Activated CD8-positive, alpha-beta memory T cell treated with anti-CD3 and anti-CD28 coated beads, Interleukin-2, amount 50 U/mL, for 4 hours (primary cell): ENCODE data around the gene ALG9.
"Not testable (repeated sequence)": the region's sequence is repeated elsewhere in the genome, so short reads cannot be mapped to it uniquely, and the experiment has no call there.

Experiments used
- DNase-seq: peaks from one replicate; pipeline ENCODE4 v3.0.0-alpha.2; 2020

ALG9 gene

GRCh38 chr11:111792955-111793500, 78.4 kb downstream of the ALG9 start:
- no peak for DNase-seq

DNA sequence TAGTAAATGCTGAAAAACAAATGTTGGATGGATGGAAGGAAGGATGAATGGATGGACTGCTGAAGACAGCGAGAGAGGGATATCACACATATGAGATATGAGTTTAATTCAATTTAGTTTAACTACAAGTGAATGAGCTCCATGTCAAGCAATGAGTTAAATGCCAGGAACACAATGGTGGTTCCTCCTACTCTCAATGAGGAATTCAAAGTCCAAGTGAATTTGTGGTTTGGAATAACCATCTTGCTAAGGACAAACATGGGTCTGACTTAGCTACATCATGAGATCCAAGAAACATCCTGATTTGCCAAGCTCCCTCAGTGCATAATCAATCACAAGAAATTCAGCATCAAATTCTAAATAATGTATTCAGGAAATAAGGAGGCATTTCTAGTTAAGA, 79.1 kb downstream of the ALG9 start:
- no peak for DNase-seq

DNA sequence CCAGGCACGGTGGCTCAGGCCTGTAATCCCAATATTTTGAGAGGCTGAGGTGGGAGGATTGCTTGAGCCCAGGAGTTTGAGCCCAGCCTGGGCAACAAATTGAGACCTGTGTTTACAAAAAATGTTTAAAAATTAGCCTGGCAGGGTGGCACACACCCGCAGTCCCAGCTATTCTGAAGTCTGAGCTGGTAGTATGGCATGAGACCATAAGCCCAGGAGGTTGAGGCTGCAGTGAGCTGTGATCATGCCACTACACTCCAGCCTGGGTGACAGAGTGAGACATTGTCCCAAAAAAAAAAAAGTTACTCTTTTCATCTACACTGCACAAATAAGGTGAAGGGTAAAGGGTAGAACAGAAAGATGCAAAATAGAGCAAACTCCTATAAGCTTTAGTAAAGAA, 82.9 kb downstream of the ALG9 start:
- no peak for DNase-seq

DNA sequence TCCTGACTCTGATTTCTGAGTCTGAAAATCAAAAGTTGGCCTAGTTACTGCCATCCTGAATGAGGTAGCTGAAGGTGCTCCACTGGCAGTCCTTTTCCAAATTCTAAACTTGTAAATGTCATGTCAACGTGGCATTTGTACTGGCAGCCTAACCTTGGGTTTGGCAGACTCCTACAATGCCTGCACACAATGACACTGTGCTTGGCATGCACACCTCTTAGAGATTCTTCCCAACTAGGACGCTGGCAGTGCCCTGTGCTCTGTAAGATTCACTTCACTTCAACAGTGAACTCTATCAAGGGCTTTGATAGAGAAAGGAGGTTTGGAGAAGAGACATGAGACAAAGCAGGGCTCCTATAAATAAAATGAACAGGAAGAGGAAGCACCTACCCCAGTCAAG, 83.3 kb downstream of the ALG9 start:
- DNase-seq, result no peak

DNA sequence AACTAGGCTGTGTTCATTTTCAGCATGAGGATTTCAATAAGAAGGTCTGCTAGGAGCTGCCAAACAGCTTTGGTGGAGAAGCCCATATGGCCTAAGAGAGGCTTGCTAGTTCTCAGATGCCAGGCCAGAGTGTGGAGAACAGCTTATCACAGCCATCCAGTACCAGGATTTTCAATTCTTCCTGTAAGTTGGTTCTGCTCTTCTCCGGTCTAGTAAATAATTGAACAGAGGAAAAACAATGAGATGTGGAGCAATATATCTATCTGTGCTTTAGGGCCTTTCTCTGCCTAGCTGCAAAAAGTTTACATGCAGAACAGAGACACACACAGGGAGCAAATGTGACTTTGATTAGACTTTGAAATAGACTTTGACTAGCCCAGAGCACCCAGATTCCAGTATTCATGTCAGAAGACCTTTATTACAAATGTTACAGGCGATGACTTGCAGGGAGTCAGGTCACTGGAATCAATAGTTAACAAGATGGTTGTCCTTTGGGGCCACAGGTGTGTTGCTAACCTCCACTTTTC, 85.4 kb downstream of the ALG9 start:
- no peak for DNase-seq

DNA sequence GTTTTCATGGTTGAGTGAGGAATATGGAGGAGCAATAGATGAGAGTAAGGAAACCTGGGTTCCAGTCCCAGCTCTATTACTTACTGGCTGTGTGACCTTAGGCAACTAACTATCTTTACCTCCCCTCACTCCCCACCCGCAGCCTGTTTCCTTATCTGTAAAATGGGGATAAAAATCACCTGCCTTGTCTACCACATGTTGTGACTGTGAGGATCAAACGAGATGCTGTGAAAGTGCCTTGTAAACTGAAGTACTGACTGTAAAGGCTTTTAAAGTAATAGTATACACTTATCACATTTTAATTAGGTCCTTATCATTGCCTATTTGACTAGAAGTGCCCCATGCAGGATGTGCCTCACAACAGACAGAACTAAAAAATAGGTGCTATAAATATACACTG, 86.3 kb downstream of the ALG9 start:
- DNase-seq, result no peak

GRCh38 chr11:111784311-111784710, 87.1 kb downstream of the ALG9 start:
- DNase-seq, result not testable (repeated sequence)

- no peak for DNase-seq
Observed at GRCh38 chr11:111782109-111782741, 89.2 kb downstream of the ALG9 start.

- no peak for DNase-seq
Observed at GRCh38 chr11:111779118-111779517, 92.3 kb downstream of the ALG9 start.

GRCh38 chr11:111778047-111778558, 93.3 kb downstream of the ALG9 start:
- no peak for DNase-seq

DNA sequence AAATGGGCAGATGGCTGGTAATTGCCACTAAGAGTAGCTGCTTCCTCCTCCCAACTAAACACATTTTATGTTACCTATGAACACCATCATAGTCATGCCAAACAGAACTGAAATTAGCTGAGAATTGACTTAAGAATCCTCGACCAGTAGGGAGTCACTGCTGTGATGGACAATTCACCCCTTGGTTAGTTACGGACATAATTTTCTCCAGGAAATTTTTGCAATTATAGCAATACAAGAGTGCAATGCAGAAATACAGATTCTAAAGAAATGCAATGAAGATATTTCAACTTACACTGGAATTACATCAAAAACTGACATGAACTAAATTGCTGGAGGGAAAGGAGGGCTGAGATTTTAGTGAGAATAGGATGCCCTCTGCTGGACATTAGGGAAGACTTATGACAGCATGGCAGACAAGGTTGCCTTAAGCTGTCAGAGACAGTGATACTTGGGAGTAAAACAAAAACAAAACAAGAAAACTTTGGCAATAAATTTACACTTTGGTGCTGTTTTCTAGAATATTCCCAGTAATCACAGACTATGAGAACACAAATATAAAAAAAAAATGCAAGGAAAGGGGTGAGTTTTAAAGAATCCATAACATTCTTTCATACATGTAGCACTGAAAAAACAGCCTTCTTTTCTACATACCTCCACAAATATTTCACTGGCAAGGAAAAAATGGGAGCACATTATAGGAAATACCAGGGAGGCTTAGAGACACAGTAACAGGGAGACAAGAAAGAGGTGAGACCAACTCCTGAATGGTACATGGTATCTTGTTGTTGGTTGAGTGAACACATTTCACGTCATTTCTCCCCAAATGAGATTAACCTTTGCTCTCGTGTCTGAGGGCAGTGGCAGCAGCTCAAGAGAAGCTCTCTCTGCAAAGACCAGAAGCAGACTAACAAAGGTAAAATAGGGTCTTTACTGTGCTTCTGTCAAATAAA, 94.0 kb downstream of the ALG9 start:
- no peak for DNase-seq

- no peak for DNase-seq
Observed at GRCh38 chr11:111776398-111777093, 94.8 kb downstream of the ALG9 start.

GRCh38 chr11:111774955-111775710, 96.2 kb downstream of the ALG9 start:
- DNase-seq, result no peak

GRCh38 chr11:111772535-111772934, 98.8 kb downstream of the ALG9 start:
- no peak for DNase-seq

- not testable (repeated sequence) for DNase-seq
Observed at GRCh38 chr11:111771205-111771604, 100.2 kb downstream of the ALG9 start.

- no peak for DNase-seq
Observed at GRCh38 chr11:111770581-111771134, 100.7 kb downstream of the ALG9 start.

- no peak for DNase-seq
Observed at GRCh38 chr11:111766834-111767142, 104.6 kb downstream of the ALG9 start.

DNA sequence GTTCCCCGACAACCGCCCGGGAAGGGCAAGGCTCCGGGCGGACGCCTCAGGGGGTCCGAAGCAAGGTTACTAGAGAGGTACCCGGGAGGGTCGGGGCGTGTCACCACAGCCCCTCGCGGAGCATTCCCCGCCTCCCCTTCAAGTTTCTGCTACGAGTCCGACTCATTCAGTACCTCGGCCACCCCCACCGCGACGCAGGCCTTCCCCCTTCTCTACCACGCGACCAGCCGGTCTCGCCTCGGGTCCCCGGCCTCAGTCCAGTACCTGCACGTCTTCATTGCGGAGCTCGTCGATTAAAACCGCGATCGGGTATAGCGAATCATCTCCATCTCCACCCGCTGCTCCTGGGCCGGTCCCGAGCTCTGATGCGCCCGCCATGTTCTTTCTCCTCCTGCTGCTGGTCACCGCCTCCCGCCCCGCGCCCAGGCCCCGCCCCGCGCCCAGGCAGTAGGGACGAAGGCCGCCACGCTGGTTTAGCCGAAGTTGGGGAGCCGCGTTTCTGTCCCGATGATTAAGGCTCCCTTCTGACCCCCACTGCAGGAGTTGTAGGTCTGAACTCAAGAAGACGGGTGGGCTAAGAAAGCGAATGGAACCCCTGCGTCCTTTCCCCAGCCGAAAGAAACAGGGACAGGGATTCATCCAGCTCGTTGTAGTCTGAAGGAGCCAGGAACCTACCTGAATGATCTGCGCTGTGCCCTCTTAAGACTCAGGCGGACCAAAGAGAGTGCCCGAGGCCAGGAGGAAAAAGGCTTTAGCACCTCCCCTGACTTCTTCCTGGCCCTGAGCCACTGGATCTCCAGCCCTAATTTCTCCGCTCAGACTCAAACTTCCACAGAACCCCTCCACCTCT, 105.2 kb downstream of the ALG9 start, which contains the start of gene PPP2R1B:
TSS of gene PPP2R1B (minus strand) at position 406 of the 850 bp plus-strand sequence. CDS start at position 378, 28 bp downstream.
- peak; percentile 68 for DNase-seq

DNA sequence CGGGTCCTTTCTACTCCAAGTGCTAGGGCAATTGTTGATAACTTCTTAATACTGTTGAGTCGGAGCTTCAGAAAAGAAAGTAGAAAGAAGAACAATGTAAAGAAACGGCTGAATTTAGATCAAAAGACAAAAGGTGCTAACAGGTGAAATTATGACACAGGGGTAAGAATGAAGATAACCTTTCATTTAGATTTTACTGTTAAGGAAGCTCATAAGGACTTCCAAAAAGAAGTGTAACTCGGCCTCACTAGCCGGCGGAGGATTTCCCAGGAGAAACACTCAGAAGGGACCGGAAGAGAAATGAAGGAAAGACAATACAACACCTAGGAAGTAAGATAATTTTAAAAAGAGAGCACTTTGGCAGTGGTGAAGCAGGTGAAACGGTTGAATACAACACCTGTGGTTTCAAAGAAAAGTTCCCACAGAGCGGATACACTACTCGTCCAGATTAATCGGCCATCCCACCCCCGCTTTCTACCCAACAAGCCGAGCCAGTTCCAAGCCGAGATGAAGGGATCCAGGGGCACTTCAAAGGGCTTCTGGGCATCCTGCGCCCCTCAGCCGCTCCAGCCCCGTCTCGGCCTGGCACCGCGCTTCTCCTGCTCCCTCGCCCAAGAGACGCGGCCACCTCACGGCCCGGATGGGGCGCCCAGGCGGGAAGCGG, 105.9 kb downstream of the ALG9 start:
- no peak for DNase-seq

- no peak for DNase-seq
Observed at GRCh38 chr11:111764621-111765020, 106.8 kb downstream of the ALG9 start.
